Vagina (tissue), 2 donors: ENCODE results near the gene S100B. TPM values are rescaled to one million over a fixed set of nuclear protein-coding genes. Genes with fewer than 3 reads are reported as not detected.

Experiments used
- DNase-seq, 2 donors: peaks; one replicate each; pipeline ENCODE4 v3.0.0-alpha.2; 2017; ENCODE audit errors: extremely low spot score in 2 of 2
- H3K27ac ChIP-seq: fragments of 200-600 bp; sonication (generic); one replicate; pipeline ENCODE4 v1.5.1; 2019
- H3K27me3 ChIP-seq: fragments of 200-600 bp; sonication (generic); one replicate; pipeline ENCODE4 v1.5.1; 2019
- H3K36me3 ChIP-seq, 2 donors: fragments of 200-600 bp; sonication (generic); one replicate each; pipeline ENCODE4 v1.5.1; 2017 to 2019
- H3K4me1 ChIP-seq: fragments of 200-600 bp; sonication (generic); one replicate; pipeline ENCODE4 v1.5.1; 2019
- H3K4me3 ChIP-seq, 2 donors: fragments of 200-600 bp; sonication (generic); 1 replicate in 1 of 2; 2 replicates in 1 of 2; pipeline ENCODE4 v1.5.1; 2016 to 2019
- H3K9me3 ChIP-seq: fragments of 200-600 bp; sonication (generic); one replicate; pipeline ENCODE4 v1.5.1; 2019
- CTCF ChIP-seq, 3 experiments: fragments of 450-650 bp in 2 of 3; fragments of 200-600 bp in 1 of 3; sonication (generic) in 1 of 3; IDR thresholded peaks; one replicate each; pipeline ENCODE4 v1.5.1; 2017 to 2019; ENCODE audit warnings: antibody characterized with exemption in 3 of 3, mild to moderate bottlenecking in 2 of 3, moderate library complexity in 2 of 3
- POLR2A ChIP-seq, 2 donors: fragments of 450-650 bp; IDR thresholded peaks; one replicate each; pipeline ENCODE4 v1.6.1; 2017; ENCODE audit warnings: antibody characterized with exemption in 2 of 2, mild to moderate bottlenecking in 2 of 2, moderate library complexity in 2 of 2
- POLR2AphosphoS5 ChIP-seq, 2 donors: sonication (generic); formaldehyde crosslinking; IDR thresholded peaks; one replicate each; pipeline ENCODE4 v1.9.0; 2017; ENCODE audit warnings: antibody characterized with exemption in 2 of 2, mild to moderate bottlenecking in 2 of 2, low read depth in 1 of 2; ENCODE audit not compliant: insufficient read depth in 1 of 2
- intact Hi-C: fragments of 100-400 bp; cut with DNase I; formaldehyde crosslinking; loops from one replicate; pipeline ENCODE4 v1.15.1; 2023
- total RNA-seq: library from RNA; depleted of rRNA; stranded (reverse); fragments of >200 nt; gene quantifications from one replicate; pipeline ENCODE4 v1.2.3, GENCODE V29; 2016

The S100B gene
- total RNA-seq, 1 donor from 2014 or later = 19.9 TPM

- Histone ChIP-seq H3K36me3 (peaks cover 0 to 65% of the 10 kb centered on the region in 2 donors), H3K27me3 (no peaks in the 10 kb centered on the region), H3K27ac (no peak overlapping the region), H3K9me3 (no peaks in the 10 kb centered on the region), H3K4me3 (no peak overlapping the region), H3K4me1 (no peaks in the 10 kb centered on the region)
- TF ChIP-seq POLR2AphosphoS5 (IDR thresholded peaks at IDR 0.05; ENCODE audit: insufficient read depth in 1 of 2, low read depth in 1 of 2) (no peak), CTCF (IDR thresholded peaks at IDR 0.05) (no peak), POLR2A (IDR thresholded peaks at IDR 0.05) (no peak)
- intact Hi-C loops = no loop called here
- no peak for DNase-seq
Measured at GRCh38 chr21:46556802-46557201, 48.1 kb downstream of the S100B start.

GRCh38 chr21:46555678-46556077, 49.2 kb downstream of the S100B start:
- H3K36me3 ChIP-seq = peaks cover 0 to 58% of the 10 kb centered on the region in 2 donors
- DNase-seq = no peak
- no peaks in the 10 kb centered on the region for H3K9me3 ChIP-seq
- H3K27me3 ChIP-seq = no peaks in the 10 kb centered on the region
- intact Hi-C loops = no loop called here
- H3K4me1 ChIP-seq = no peaks in the 10 kb centered on the region
- no peak overlapping the region for H3K27ac ChIP-seq
- TF ChIP-seq POLR2AphosphoS5 (IDR thresholded peaks at IDR 0.05; ENCODE audit: insufficient read depth in 1 of 2, low read depth in 1 of 2) (no peak), CTCF (IDR thresholded peaks at IDR 0.05) (no peak), POLR2A (IDR thresholded peaks at IDR 0.05) (no peak)
- H3K4me3 ChIP-seq = no peak overlapping the region

GRCh38 chr21:46555225-46555617, 49.7 kb downstream of the S100B start:
- Histone ChIP-seq H3K4me1 (no peaks in the 10 kb centered on the region), H3K27me3 (no peaks in the 10 kb centered on the region), H3K36me3 (peaks cover 0 to 58% of the 10 kb centered on the region in 2 donors), H3K4me3 (no peak overlapping the region), H3K27ac (no peak overlapping the region), H3K9me3 (no peaks in the 10 kb centered on the region)
- DNase-seq = no peak
- no peak for TF ChIP-seq POLR2AphosphoS5 (IDR thresholded peaks at IDR 0.05; ENCODE audit: insufficient read depth in 1 of 2, low read depth in 1 of 2)
- intact Hi-C loops = no loop called here

- Histone ChIP-seq H3K4me3 (no peak overlapping the region), H3K4me1 (no peaks in the 10 kb centered on the region), H3K27ac (no peak overlapping the region), H3K27me3 (no peaks in the 10 kb centered on the region), H3K9me3 (no peaks in the 10 kb centered on the region), H3K36me3 (peaks cover 0 to 60% of the 10 kb centered on the region in 2 donors)
- TF ChIP-seq POLR2AphosphoS5 (IDR thresholded peaks at IDR 0.05; ENCODE audit: insufficient read depth in 1 of 2, low read depth in 1 of 2) = no peak
- no peak for TF ChIP-seq CTCF (IDR thresholded peaks at IDR 0.05)
- TF ChIP-seq POLR2A (IDR thresholded peaks at IDR 0.05) = no peak
- DNase-seq = no peak
- intact Hi-C loops = no loop called here
Measured at GRCh38 chr21:46554431-46555224, 50.3 kb downstream of the S100B start.

- no peak for DNase-seq
- TF ChIP-seq POLR2A (IDR thresholded peaks at IDR 0.05) = no peak
- no peaks in the 10 kb centered on the region for H3K4me1 ChIP-seq
- intact Hi-C loops = no loop called here
- H3K27ac ChIP-seq = no peak overlapping the region
- H3K4me3 ChIP-seq = no peak overlapping the region
- H3K9me3 ChIP-seq = no peaks in the 10 kb centered on the region
- no peaks in the 10 kb centered on the region for H3K27me3 ChIP-seq
- peaks cover 0 to 61% of the 10 kb centered on the region in 2 donors for H3K36me3 ChIP-seq
Measured at GRCh38 chr21:46553993-46554392, 50.9 kb downstream of the S100B start.

GRCh38 chr21:46552865-46553379, 52.0 kb downstream of the S100B start:
- no peaks in the 10 kb centered on the region for H3K4me1 ChIP-seq
- no peaks in the 10 kb centered on the region for H3K9me3 ChIP-seq
- TF ChIP-seq POLR2A (IDR thresholded peaks at IDR 0.05) (no peak), CTCF (IDR thresholded peaks at IDR 0.05) (no peak), POLR2AphosphoS5 (IDR thresholded peaks at IDR 0.05; ENCODE audit: insufficient read depth in 1 of 2, low read depth in 1 of 2) (no peak)
- peaks cover 0 to 54% of the 10 kb centered on the region in 2 donors for H3K36me3 ChIP-seq
- no peak overlapping the region for H3K27ac ChIP-seq
- no peak for DNase-seq
- intact Hi-C loops = no loop called here
- no peak overlapping the region for H3K4me3 ChIP-seq
- H3K27me3 ChIP-seq = no peaks in the 10 kb centered on the region
